NB4 (cell line): Measurements from ENCODE around the gene CHRNA3.

Source experiments
- DNase-seq: peaks from one replicate; pipeline ENCODE4 v3.0.0; 2010; ENCODE audit warnings: low read depth
- H3K4me3 ChIP-seq: one replicate; pipeline ENCODE4 v1.5.1; 2011; ENCODE audit warnings: mild to moderate bottlenecking, low read depth, low read length, moderate library complexity
- MYC ChIP-seq: IDR thresholded peaks from 2 replicates; pipeline ENCODE4 v1.6.1; 2011; ENCODE audit warnings: low read depth, low read length
- POLR2A ChIP-seq: IDR thresholded peaks from 2 replicates; pipeline ENCODE4 v1.6.1; 2011; ENCODE audit warnings: mild to moderate bottlenecking; ENCODE audit not compliant: insufficient read length; ENCODE audit errors: extremely low read depth
- TF ChIP-seq, protein P1 (sequence below): IDR thresholded peaks from 2 replicates; pipeline ENCODE4 v1.6.1; 2011; ENCODE audit warnings: low read depth, low read length
- TF ChIP-seq, protein P2 (sequence below): IDR thresholded peaks from one replicate; pipeline ENCODE4 v1.5.1; 2012; ENCODE audit warnings: low read depth, low read length

Gene CHRNA3

DNA sequence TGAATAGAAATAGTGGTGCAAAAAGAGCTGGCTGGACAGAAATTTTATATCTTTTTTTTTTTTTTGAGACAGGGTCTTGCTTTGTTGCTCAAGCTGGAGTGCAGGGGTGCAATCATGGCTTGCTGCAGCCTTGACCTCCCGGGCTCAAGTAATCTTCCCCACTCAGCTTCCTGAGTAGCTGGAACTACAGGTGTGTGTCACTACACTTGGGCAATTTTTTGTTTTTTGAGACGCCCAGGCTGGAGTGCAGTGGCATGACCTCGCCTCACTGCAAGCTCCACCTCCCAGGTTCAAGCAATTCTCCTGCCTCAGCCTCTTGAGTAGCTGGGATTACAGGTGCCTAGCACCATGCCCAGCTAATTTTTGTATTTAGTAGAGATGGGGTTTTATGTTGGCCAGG lies 22.4 kb downstream of the CHRNA3 start:
- DNase-seq: no peak
- TF ChIP-seq, protein P1, sequence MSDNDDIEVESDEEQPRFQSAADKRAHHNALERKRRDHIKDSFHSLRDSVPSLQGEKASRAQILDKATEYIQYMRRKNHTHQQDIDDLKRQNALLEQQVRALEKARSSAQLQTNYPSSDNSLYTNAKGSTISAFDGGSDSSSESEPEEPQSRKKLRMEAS: no peak
- TF ChIP-seq, protein P2, sequence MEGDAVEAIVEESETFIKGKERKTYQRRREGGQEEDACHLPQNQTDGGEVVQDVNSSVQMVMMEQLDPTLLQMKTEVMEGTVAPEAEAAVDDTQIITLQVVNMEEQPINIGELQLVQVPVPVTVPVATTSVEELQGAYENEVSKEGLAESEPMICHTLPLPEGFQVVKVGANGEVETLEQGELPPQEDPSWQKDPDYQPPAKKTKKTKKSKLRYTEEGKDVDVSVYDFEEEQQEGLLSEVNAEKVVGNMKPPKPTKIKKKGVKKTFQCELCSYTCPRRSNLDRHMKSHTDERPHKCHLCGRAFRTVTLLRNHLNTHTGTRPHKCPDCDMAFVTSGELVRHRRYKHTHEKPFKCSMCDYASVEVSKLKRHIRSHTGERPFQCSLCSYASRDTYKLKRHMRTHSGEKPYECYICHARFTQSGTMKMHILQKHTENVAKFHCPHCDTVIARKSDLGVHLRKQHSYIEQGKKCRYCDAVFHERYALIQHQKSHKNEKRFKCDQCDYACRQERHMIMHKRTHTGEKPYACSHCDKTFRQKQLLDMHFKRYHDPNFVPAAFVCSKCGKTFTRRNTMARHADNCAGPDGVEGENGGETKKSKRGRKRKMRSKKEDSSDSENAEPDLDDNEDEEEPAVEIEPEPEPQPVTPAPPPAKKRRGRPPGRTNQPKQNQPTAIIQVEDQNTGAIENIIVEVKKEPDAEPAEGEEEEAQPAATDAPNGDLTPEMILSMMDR: no peak
- TF ChIP-seq MYC: no peak
- TF ChIP-seq POLR2A: no peak
- H3K4me3 ChIP-seq: no peak overlapping the region

DNA sequence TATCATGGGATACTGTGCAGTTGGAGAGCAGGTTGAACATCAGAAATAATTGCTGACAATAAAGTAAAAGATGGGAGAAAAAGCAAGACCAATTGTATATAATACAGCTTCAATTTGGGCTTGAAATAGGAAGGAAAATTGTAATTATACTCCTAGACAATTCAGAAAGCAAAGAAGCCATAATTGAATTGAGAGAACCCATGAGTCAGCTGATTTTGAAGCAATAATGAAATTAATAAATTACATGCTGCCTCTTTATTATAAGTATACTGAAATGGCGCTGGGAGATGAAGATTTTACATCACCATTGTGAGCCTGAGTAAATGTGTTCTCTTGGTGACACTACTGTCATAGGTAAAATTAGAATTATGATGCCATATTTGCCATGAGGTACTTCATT lies 23.2 kb downstream of the CHRNA3 start:
- no peak for DNase-seq
- no peak overlapping the region for H3K4me3 ChIP-seq
- no peak for TF ChIP-seq MYC
- TF ChIP-seq, protein P2: no peak
- no peak for TF ChIP-seq POLR2A
- TF ChIP-seq, protein P1: no peak

DNA sequence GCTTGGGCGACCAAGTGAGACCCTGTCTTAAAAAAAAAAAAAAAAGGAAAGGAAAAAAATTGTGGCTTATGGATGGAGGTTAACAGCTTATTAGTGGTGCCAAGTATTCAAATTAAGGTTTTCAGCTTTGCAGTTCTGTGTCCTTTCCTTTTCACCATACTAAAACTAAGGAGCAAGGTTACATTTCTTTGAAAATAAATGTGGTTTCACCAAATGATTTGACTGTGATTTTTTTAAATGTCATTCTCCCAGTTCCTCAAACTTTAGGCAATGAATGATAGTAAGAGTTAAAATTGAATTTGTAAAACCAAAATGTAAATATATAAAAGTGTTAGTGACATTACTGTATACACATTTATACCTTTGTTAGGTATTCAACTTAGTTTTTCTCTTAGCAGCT lies 45.9 kb downstream of the CHRNA3 start:
- no peak for DNase-seq
- TF ChIP-seq MYC (no peak), POLR2A (no peak)
- TF ChIP-seq, protein P1: no peak
- TF ChIP-seq, protein P2: no peak
- H3K4me3 ChIP-seq: no peak overlapping the region

DNA sequence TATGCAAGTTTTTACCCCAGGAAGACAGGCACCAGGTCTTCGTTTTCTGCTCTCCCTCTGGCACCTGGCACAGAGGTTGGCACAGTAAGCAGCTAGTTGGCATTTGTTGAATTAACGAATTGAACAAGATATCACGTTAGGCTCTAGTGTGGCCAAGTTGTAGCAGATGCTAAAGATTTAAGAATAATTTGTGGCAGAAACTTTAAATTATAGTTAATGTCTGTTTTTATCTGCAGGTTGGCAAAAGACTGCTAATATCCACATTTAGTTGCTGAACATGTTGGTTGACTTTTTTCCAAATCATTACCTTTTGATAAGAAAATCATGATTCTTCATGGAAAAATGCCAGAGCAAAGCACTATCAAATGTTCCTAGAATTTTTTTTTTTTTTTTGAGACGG lies 47.4 kb downstream of the CHRNA3 start:
- TF ChIP-seq POLR2A (no peak), MYC (no peak)
- TF ChIP-seq, protein P2: no peak
- TF ChIP-seq, protein P1: no peak
- DNase-seq: no peak

DNA sequence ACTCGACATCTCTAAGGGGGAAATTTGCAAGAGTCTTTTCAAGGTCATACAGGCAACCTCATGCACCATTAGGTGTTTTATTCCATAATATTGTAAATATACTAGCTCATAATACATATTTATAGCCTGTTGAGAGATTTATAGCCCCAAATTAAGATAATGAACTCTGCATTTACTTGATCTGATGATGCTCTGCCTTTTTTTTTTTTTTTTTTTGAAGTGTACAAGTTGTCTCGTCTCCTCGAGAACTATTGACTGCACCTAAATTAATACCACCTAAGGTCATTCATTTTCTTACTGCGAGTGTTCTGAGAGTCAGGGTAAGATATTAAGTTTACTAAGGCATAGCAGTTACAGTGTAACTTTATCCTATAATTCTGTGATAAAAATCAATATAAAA lies 49.4 kb downstream of the CHRNA3 start:
- no peak for DNase-seq
- TF ChIP-seq MYC (no peak), POLR2A (no peak)
- TF ChIP-seq, protein P2: no peak
- TF ChIP-seq, protein P1: no peak
- no peak overlapping the region for H3K4me3 ChIP-seq

More for the DNA sequence above, 47.4 kb downstream of the CHRNA3 start:
- H3K4me3 ChIP-seq: no peak overlapping the region

DNA sequence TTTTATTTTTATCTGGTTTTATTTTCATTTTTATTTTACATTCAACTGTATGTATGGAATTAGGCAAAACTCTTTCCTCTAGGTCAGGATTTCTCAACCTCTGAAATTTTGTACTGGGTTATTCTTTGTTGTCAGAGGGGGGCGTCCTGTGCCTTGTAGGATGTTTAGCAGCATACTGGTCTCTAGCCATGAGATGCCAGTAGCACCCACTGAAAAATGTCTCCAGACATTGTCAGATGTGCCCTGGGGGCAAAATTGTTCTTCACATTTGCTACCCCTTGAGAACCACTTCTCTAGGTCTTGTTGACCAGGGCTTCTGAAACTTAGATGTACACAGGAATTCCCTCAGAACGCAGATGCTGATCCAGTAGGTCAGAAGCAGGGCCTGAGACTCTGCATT lies 50.1 kb downstream of the CHRNA3 start:
- TF ChIP-seq, protein P2: peak; percentile 16
- no peak for TF ChIP-seq POLR2A
- peak; percentile 40 for DNase-seq
- H3K4me3 ChIP-seq: no peak overlapping the region
